ENCODE results near the gene PITX2. TPM values are rescaled to one million over a fixed set of nuclear protein-coding genes. Genes with fewer than 3 reads are reported as not detected.

The PITX2 gene
- polyA plus RNA-seq, 3 donors = not detected

DNA sequence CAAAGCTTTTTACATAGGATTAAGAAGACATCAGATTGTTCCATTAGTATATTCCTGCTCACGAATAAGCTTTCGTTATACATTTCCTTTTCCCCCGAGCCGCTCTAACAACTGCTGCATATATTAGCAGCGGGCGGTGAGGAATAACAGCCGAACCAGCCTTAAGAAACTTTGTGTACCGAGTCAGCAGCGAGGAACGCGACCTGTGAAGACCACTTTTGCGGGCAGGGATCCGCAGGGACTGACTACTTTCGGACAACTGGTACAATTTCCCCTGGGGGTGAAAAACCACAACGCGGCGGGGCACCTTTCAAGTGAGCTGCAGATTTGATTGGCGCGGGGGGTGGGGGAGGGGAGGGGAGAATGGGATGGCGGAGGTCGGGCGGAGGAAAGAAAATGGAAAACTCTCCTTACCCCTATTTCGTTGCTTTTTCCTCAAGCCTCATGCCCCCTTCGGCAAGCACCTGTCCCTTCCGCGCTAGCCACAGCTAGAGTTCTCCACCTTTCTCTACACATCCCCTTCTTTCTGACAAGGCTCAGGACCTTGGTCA lies 5.9 kb upstream of the PITX2 start:
- Histone ChIP-seq H3K36me3 (replicated peaks in 1 of 2; ENCODE audit: control insufficient read depth in 1 of 2, insufficient read depth in 2 of 2, low read length in 2 of 2) (no peaks in the 10 kb centered on the region), H3K9ac (ENCODE audit: insufficient read depth, low read length, poor library complexity, severe bottlenecking) (no peak overlapping the region), H3K27ac (ENCODE audit: low read depth in 1 of 2, low read length in 2 of 2) (no peak overlapping the region), H4K20me1 (ENCODE audit: insufficient read depth, low read length) (no peaks in the 10 kb centered on the region), H2AFZ (ENCODE audit: insufficient read depth, low read depth, low read length, poor library complexity, severe bottlenecking) (no peak overlapping the region), H3K4me1 (ENCODE audit: control insufficient read depth in 1 of 2, insufficient read depth in 2 of 2, low read length in 2 of 2) (peaks cover 10% of the 10 kb centered on the region in 2 donors), H3K79me2 (ENCODE audit: insufficient read depth, low read length) (no peaks in the 10 kb centered on the region), H3K27me3 (ENCODE audit: control insufficient read depth in 2 of 2, insufficient read depth in 2 of 2, low read length in 2 of 2) (peaks cover 99 to 100% of the 10 kb centered on the region in 2 donors), H3K4me3 (replicated peaks in 1 of 3; ENCODE audit: low read depth in 2 of 3, low read length in 3 of 3) (no peak overlapping the region), H3K9me3 (replicated peaks in 1 of 2; ENCODE audit: control insufficient read depth in 1 of 2, insufficient read depth in 1 of 2, low read length in 2 of 2) (peaks cover 3 to 93% of the 10 kb centered on the region in 2 donors), H3K4me2 (replicated peaks; ENCODE audit: extremely low read depth, low read length, poor library complexity, severe bottlenecking) (no peak overlapping the region)
- 11% methylated on average over 14 of the region's 26 CpGs for WGBS (ENCODE audit: insufficient coverage)
- Mint-ChIP-seq H3K27me3 (ENCODE audit: low read depth in 3 of 3) (peaks cover 98 to 100% (median 100%) of the 10 kb centered on the region in 3 donors), H3K4me3 (peak overlapping the region in 1 of 2 donors; percentile 79), H3K36me3 (peaks cover 0 to 7% of the 10 kb centered on the region in 2 donors), H3K27ac (no peak overlapping the region), H3K4me1 (peaks cover 13% of the 10 kb centered on the region), H3K9me3 (peaks cover 0 to 55% (median 17%) of the 10 kb centered on the region in 7 donors)
- DNase-seq = no peak
- TF ChIP-seq, protein P1, sequence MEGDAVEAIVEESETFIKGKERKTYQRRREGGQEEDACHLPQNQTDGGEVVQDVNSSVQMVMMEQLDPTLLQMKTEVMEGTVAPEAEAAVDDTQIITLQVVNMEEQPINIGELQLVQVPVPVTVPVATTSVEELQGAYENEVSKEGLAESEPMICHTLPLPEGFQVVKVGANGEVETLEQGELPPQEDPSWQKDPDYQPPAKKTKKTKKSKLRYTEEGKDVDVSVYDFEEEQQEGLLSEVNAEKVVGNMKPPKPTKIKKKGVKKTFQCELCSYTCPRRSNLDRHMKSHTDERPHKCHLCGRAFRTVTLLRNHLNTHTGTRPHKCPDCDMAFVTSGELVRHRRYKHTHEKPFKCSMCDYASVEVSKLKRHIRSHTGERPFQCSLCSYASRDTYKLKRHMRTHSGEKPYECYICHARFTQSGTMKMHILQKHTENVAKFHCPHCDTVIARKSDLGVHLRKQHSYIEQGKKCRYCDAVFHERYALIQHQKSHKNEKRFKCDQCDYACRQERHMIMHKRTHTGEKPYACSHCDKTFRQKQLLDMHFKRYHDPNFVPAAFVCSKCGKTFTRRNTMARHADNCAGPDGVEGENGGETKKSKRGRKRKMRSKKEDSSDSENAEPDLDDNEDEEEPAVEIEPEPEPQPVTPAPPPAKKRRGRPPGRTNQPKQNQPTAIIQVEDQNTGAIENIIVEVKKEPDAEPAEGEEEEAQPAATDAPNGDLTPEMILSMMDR (IDR thresholded peaks at IDR 0.05) = no peak
- intact Hi-C loops (cut with micrococcal nuclease) = no loop called here

DNA sequence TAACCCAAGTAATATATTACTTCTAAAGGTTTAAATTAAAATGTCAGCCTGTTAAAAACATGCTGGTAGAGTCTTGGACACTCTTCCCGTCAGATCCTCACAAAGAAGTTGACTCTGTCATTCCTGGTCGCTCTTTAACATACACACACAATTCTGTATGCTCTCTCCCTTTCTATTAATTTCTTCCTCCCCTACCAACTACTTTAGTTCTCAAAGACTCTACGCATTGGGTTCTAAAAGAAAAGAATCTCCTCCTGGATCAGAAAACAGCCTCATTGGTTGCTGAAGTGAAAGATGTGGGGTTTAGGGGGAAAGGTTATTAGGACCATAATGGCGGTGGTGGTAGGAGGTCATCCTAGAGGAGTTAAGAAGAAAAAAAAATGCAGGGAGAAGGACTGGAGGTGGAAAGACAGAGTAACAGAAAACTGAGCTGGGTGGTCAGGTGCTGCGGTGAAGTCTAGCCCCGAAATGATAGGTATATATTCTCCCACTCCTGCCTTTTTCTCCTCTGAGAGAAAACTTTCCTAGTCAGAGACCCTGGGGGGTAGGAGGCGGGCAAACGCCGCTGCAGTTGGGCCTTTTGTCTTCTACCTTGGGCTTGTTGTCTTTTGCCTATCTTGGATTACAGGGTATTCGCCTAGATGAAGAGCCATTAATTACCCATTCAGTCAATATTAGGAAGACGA lies 5.2 kb upstream of the PITX2 start:
- no peak overlapping the region for H3K9ac ChIP-seq (ENCODE audit: insufficient read depth, low read length, poor library complexity, severe bottlenecking)
- TF ChIP-seq, protein P1 (IDR thresholded peaks at IDR 0.05) = no peak
- intact Hi-C loops (cut with micrococcal nuclease) = no loop called here
- H3K27ac ChIP-seq (ENCODE audit: low read depth in 1 of 2, low read length in 2 of 2) = no peak overlapping the region
- no peak for DNase-seq
- no peaks in the 10 kb centered on the region for H3K36me3 ChIP-seq (replicated peaks in 1 of 2; ENCODE audit: control insufficient read depth in 1 of 2, insufficient read depth in 2 of 2, low read length in 2 of 2)
- peak overlapping the region in 1 of 2 donors; percentile 85 for H3K4me3 Mint-ChIP-seq
- H3K27me3 Mint-ChIP-seq (ENCODE audit: low read depth in 3 of 3) = peaks cover 98 to 100% (median 100%) of the 10 kb centered on the region in 3 donors
- H3K4me1 ChIP-seq (ENCODE audit: control insufficient read depth in 1 of 2, insufficient read depth in 2 of 2, low read length in 2 of 2) = peaks cover 11% of the 10 kb centered on the region in 2 donors
- H3K9me3 ChIP-seq (replicated peaks in 1 of 2; ENCODE audit: control insufficient read depth in 1 of 2, insufficient read depth in 1 of 2, low read length in 2 of 2) = peaks cover 4 to 93% of the 10 kb centered on the region in 2 donors
- H2AFZ ChIP-seq (ENCODE audit: insufficient read depth, low read depth, low read length, poor library complexity, severe bottlenecking) = no peak overlapping the region
- H3K79me2 ChIP-seq (ENCODE audit: insufficient read depth, low read length) = no peaks in the 10 kb centered on the region
- H3K4me2 ChIP-seq (replicated peaks; ENCODE audit: extremely low read depth, low read length, poor library complexity, severe bottlenecking) = no peak overlapping the region
- peaks cover 1 to 12% of the 10 kb centered on the region in 2 donors for H3K36me3 Mint-ChIP-seq
- H3K4me1 Mint-ChIP-seq = peaks cover 14% of the 10 kb centered on the region
- peaks cover 0 to 55% (median 18%) of the 10 kb centered on the region in 7 donors for H3K9me3 Mint-ChIP-seq
- no peak overlapping the region for H3K27ac Mint-ChIP-seq
- H3K27me3 ChIP-seq (ENCODE audit: control insufficient read depth in 2 of 2, insufficient read depth in 2 of 2, low read length in 2 of 2) = peaks cover 99 to 100% of the 10 kb centered on the region in 2 donors
- no peaks in the 10 kb centered on the region for H4K20me1 ChIP-seq (ENCODE audit: insufficient read depth, low read length)
- WGBS (ENCODE audit: insufficient coverage) = 36% methylated on average over 2 of the region's 11 CpGs
- no peak overlapping the region for H3K4me3 ChIP-seq (replicated peaks in 1 of 3; ENCODE audit: low read depth in 2 of 3, low read length in 3 of 3)

Measured in CD14-positive monocyte (primary cell).